GM19395 (cell line): ENCODE data around the gene GALNT9.

ENCODE experiments used
- ATAC-seq: cut with Tn5 transposase; IDR thresholded peaks from one replicate; pipeline ENCODE4 v1.9.1; 2021; ENCODE audit warnings: mild to moderate bottlenecking, moderate library complexity; ENCODE audit not compliant: unreplicated experiment

Gene GALNT9

GRCh38 chr12:132282031-132282949 lies 47.1 kb downstream of the GALNT9 start:
- no peak for ATAC-seq

- ATAC-seq: no peak
These were observed 48.4 kb downstream of the GALNT9 start for GRCh38 chr12:132281038-132281437.

- ATAC-seq: no peak
These were observed 49.0 kb downstream of the GALNT9 start for GRCh38 chr12:132280406-132280805.

GRCh38 chr12:132279930-132280329 lies 49.5 kb downstream of the GALNT9 start:
- no peak for ATAC-seq

- ATAC-seq: no peak
These were observed 50.1 kb downstream of the GALNT9 start for GRCh38 chr12:132279184-132279889.

- ATAC-seq: no peak
These were observed 50.8 kb downstream of the GALNT9 start for GRCh38 chr12:132278401-132279183.

GRCh38 chr12:132277949-132278348 lies 51.4 kb downstream of the GALNT9 start:
- no peak for ATAC-seq

- no peak for ATAC-seq
These were observed 51.9 kb downstream of the GALNT9 start for GRCh38 chr12:132277374-132277941.

- ATAC-seq: no peak
These were observed 52.5 kb downstream of the GALNT9 start for GRCh38 chr12:132276827-132277373.

GRCh38 chr12:132276066-132276826 lies 53.1 kb downstream of the GALNT9 start:
- no peak for ATAC-seq

- no peak for ATAC-seq
These were observed 53.8 kb downstream of the GALNT9 start for GRCh38 chr12:132275631-132276030.

- ATAC-seq: no peak
These were observed 54.3 kb downstream of the GALNT9 start for GRCh38 chr12:132275110-132275531.

- ATAC-seq: no peak
These were observed 55.4 kb downstream of the GALNT9 start for GRCh38 chr12:132273992-132274334.

- ATAC-seq: no peak
These were observed 56.7 kb downstream of the GALNT9 start for GRCh38 chr12:132272711-132273110.

GRCh38 chr12:132271755-132272092 lies 57.7 kb downstream of the GALNT9 start:
- no peak for ATAC-seq

GRCh38 chr12:132270969-132271754 lies 58.2 kb downstream of the GALNT9 start:
- ATAC-seq: no peak

- ATAC-seq: no peak
These were observed 58.9 kb downstream of the GALNT9 start for GRCh38 chr12:132270516-132270915.

- ATAC-seq: no peak
These were observed 60.0 kb downstream of the GALNT9 start for GRCh38 chr12:132269271-132269968.

- ATAC-seq: no peak
These were observed 60.7 kb downstream of the GALNT9 start for GRCh38 chr12:132268674-132269073.
